HL-60/S4 treated with retinoic acid at 250 ng/mL for 4 days and 3 days (cell line): ENCODE data around the gene PARD3B.

Source experiments
- in situ Hi-C: fragments of 300-500 bp; cut with MboI; formaldehyde crosslinking; loops from 2 replicates; pipeline ENCODE4 v1.7.0; 2022; ENCODE audit warnings: low sequenced_read_pairs

The PARD3B gene

GRCh38 chr2:204885747-204886146 lies 340.5 kb downstream of the PARD3B start:
- in situ Hi-C loops, result no loop called here

- in situ Hi-C loops, result no loop called here
Measured at GRCh38 chr2:204886713-204887112, 341.4 kb downstream of the PARD3B start.

- in situ Hi-C loops, result no loop called here
Measured at GRCh38 chr2:204888222-204888621, 342.9 kb downstream of the PARD3B start.

GRCh38 chr2:204890680-204891079 lies 345.4 kb downstream of the PARD3B start:
- in situ Hi-C loops, result no loop called here

- in situ Hi-C loops, result no loop called here
Measured at GRCh38 chr2:204891739-204892138, 346.5 kb downstream of the PARD3B start.

- in situ Hi-C loops, result no loop called here
Measured at GRCh38 chr2:204892506-204893255, 347.4 kb downstream of the PARD3B start.

GRCh38 chr2:204896146-204896545 lies 350.9 kb downstream of the PARD3B start:
- in situ Hi-C loops, result no loop called here

GRCh38 chr2:204897561-204897960 lies 352.3 kb downstream of the PARD3B start:
- in situ Hi-C loops, result no loop called here

- in situ Hi-C loops, result no loop called here
Measured at GRCh38 chr2:204898928-204899640, 353.8 kb downstream of the PARD3B start.

- in situ Hi-C loops, result no loop called here
Measured at GRCh38 chr2:204899983-204900382, 354.7 kb downstream of the PARD3B start.

- in situ Hi-C loops, result no loop called here
Measured at GRCh38 chr2:204900487-204900886, 355.2 kb downstream of the PARD3B start.

GRCh38 chr2:204900910-204901309 lies 355.6 kb downstream of the PARD3B start:
- in situ Hi-C loops, result no loop called here

- in situ Hi-C loops, result no loop called here
Measured at GRCh38 chr2:204901591-204901990, 356.3 kb downstream of the PARD3B start.

GRCh38 chr2:204909791-204910190 lies 364.5 kb downstream of the PARD3B start:
- in situ Hi-C loops, result no loop called here

GRCh38 chr2:204913312-204913711 lies 368.0 kb downstream of the PARD3B start:
- in situ Hi-C loops, result no loop called here

- in situ Hi-C loops, result no loop called here
Measured at GRCh38 chr2:204913854-204914464, 368.7 kb downstream of the PARD3B start.

GRCh38 chr2:204914708-204915107 lies 369.4 kb downstream of the PARD3B start:
- in situ Hi-C loops, result no loop called here

- in situ Hi-C loops, result no loop called here
Measured at GRCh38 chr2:204917089-204917701, 371.9 kb downstream of the PARD3B start.

- in situ Hi-C loops, result no loop called here
Measured at GRCh38 chr2:204920776-204921175, 375.5 kb downstream of the PARD3B start.

GRCh38 chr2:204923957-204924356 lies 378.7 kb downstream of the PARD3B start:
- in situ Hi-C loops, result no loop called here

GRCh38 chr2:204931562-204931961 lies 386.3 kb downstream of the PARD3B start:
- in situ Hi-C loops, result no loop called here
